SJSA1 (cell line): Measurements from ENCODE around the gene TRIM71. TPM values are rescaled to one million over a fixed set of nuclear protein-coding genes. Genes with fewer than 3 reads are reported as not detected.
A peak's percentile ranks its signal among the peaks of the same experiment; 100 is the strongest.
"Not testable (repeated sequence)": the region's sequence is repeated elsewhere in the genome, so short reads cannot be mapped to it uniquely, and the experiment has no call there.

Experiments
- DNase-seq, 2 experiments: peaks; one replicate each; pipeline ENCODE4 v3.0.0-alpha.2; 2015 to 2020; ENCODE audit warnings: low spot score in 2 of 2, low read depth in 1 of 2
- H3K27ac ChIP-seq: fragments of 250-450 bp; sonication (Bioruptor Pico); 2 replicates; pipeline ENCODE4 v1.5.1; 2020; ENCODE audit warnings: mild to moderate bottlenecking, moderate library complexity
- H3K27me3 ChIP-seq: fragments of 250-450 bp; sonication (Bioruptor Pico); replicated peaks from 2 replicates; pipeline ENCODE4 v1.5.1; 2020; ENCODE audit warnings: mild to moderate bottlenecking, moderate library complexity
- H3K36me3 ChIP-seq: fragments of 250-450 bp; sonication (Bioruptor Pico); 2 replicates; pipeline ENCODE4 v1.5.1; 2020; ENCODE audit warnings: mild to moderate bottlenecking
- H3K4me1 ChIP-seq: fragments of 250-450 bp; sonication (Bioruptor Pico); replicated peaks from 2 replicates; pipeline ENCODE4 v1.6.1; 2021; ENCODE audit warnings: mild to moderate bottlenecking
- H3K4me3 ChIP-seq: fragments of 250-450 bp; sonication (Bioruptor Pico); 2 replicates; pipeline ENCODE4 v1.5.1; 2020; ENCODE audit warnings: mild to moderate bottlenecking
- H3K9me3 ChIP-seq: fragments of 250-450 bp; sonication (Bioruptor Pico); replicated peaks from 2 replicates; pipeline ENCODE4 v1.5.1; 2020; ENCODE audit warnings: mild to moderate bottlenecking
- total RNA-seq: library from RNA; depleted of rRNA; stranded (reverse); fragments of >200 nt; shearing (Covaris generic); gene quantifications from 2 replicates; pipeline ENCODE4 v1.2.3, GENCODE V29; 2014

TRIM71 gene
- total RNA-seq, 1 experiment from 2014 or later, result under 0.01 TPM

- Histone ChIP-seq H3K36me3 (no peaks in the 10 kb centered on the region), H3K4me3 (no peak overlapping the region), H3K4me1 (no peaks in the 10 kb centered on the region), H3K27me3 (0 out of 2 replicates have a peak, but pooled peaks cover 6% of the 10 kb centered on the region), H3K27ac (no peak overlapping the region), H3K9me3 (no peaks in the 10 kb centered on the region)
- DNase-seq, result no peak
Measured at GRCh38 chr3:32903953-32904352, 86.2 kb downstream of the TRIM71 start.

DNA sequence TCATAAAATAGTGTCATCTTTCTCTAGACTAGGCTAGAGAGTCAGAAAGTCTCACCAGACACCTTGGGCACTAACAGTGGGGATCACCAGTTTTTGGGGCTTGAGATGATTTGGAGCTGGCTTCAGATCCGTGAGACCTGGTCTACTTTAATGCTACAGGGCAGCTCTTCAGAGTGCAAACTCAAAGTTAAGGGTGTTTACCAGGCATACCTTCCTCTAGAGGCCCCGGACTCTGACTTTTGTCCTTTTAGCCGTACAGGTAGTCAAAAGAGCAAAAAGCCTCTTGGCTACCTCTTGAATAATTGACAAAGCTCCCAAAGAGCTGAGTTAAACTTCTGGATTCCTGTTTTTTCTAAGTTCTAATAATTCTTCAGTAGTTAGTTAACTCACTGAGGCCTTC, 92.2 kb downstream of the TRIM71 start:
- H3K4me1 ChIP-seq, result no peaks in the 10 kb centered on the region
- DNase-seq, result no peak
- no peak overlapping the region for H3K27ac ChIP-seq
- H3K36me3 ChIP-seq, result no peaks in the 10 kb centered on the region
- no peak overlapping the region for H3K4me3 ChIP-seq
- H3K9me3 ChIP-seq, result no peaks in the 10 kb centered on the region
- no peaks in the 10 kb centered on the region for H3K27me3 ChIP-seq

DNA sequence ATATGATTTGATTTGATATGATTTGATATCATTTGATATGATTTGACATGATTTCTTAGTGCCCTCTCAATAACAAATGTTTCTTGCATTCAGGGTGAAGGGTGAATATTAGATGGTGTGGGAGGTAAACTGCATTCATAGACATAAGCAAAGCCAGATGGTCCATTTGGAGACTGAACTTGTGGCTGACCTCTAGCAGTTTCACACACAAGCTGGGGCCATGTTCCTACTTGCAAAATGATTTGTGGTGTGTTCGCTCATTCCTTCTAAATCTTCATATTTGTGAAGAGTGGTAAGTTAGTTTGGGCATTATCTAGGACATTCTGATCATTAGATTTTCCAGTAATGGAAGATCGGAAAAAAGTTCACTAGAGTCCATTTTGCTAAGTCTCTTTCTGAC, 93.2 kb downstream of the TRIM71 start:
- no peak for DNase-seq

GRCh38 chr3:32912046-32912445, 94.2 kb downstream of the TRIM71 start:
- no peak for DNase-seq

More for the DNA sequence above, 93.2 kb downstream of the TRIM71 start:
- no peaks in the 10 kb centered on the region for H3K27me3 ChIP-seq
- no peak overlapping the region for H3K27ac ChIP-seq
- no peaks in the 10 kb centered on the region for H3K4me1 ChIP-seq
- no peaks in the 10 kb centered on the region for H3K36me3 ChIP-seq
- H3K9me3 ChIP-seq, result no peaks in the 10 kb centered on the region
- no peak overlapping the region for H3K4me3 ChIP-seq

GRCh38 chr3:32913790-32914446, 96.1 kb downstream of the TRIM71 start:
- Histone ChIP-seq H3K27ac (no peak overlapping the region), H3K27me3 (no peaks in the 10 kb centered on the region), H3K36me3 (no peaks in the 10 kb centered on the region), H3K4me3 (no peak overlapping the region), H3K4me1 (no peaks in the 10 kb centered on the region), H3K9me3 (no peaks in the 10 kb centered on the region)
- no peak for DNase-seq

More at GRCh38 chr3:32912046-32912445, 94.2 kb downstream of the TRIM71 start:
- Histone ChIP-seq H3K27me3 (no peaks in the 10 kb centered on the region), H3K4me3 (no peak overlapping the region), H3K27ac (no peak overlapping the region), H3K9me3 (no peaks in the 10 kb centered on the region), H3K36me3 (no peaks in the 10 kb centered on the region), H3K4me1 (no peaks in the 10 kb centered on the region)

DNA sequence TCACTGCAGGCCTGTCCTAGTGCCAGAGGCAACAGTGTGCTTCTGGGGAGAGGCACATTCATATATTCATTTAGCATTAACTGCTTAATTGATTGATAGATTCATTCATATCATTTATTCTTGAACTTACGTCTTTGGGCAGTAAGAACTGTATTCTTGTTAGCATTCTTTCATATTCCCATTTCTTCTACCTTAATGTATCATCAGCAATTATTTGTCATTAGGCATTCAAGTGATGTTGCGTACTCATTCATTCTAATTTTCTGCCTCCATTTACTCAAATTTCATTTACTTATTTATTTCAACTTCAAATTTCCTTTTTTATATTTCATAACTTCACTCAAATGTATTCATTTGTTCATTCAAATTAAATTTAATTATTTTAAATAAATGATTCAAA, 102.1 kb downstream of the TRIM71 start:
- Histone ChIP-seq H3K9me3 (no peaks in the 10 kb centered on the region), H3K4me3 (no peak overlapping the region), H3K27me3 (peaks cover 5% of the 10 kb centered on the region; the same call in 1 of the 2 replicates), H3K27ac (no peak overlapping the region), H3K4me1 (no peaks in the 10 kb centered on the region), H3K36me3 (no peaks in the 10 kb centered on the region)
- no peak for DNase-seq

GRCh38 chr3:32922078-32922477, 104.3 kb downstream of the TRIM71 start:
- no peaks in the 10 kb centered on the region for H3K36me3 ChIP-seq
- H3K27ac ChIP-seq, result no peak overlapping the region
- peaks cover 5% of the 10 kb centered on the region; the same call in 1 of the 2 replicates for H3K27me3 ChIP-seq
- no peak overlapping the region for H3K4me3 ChIP-seq
- no peaks in the 10 kb centered on the region for H3K9me3 ChIP-seq
- H3K4me1 ChIP-seq, result no peaks in the 10 kb centered on the region
- no peak for DNase-seq

DNA sequence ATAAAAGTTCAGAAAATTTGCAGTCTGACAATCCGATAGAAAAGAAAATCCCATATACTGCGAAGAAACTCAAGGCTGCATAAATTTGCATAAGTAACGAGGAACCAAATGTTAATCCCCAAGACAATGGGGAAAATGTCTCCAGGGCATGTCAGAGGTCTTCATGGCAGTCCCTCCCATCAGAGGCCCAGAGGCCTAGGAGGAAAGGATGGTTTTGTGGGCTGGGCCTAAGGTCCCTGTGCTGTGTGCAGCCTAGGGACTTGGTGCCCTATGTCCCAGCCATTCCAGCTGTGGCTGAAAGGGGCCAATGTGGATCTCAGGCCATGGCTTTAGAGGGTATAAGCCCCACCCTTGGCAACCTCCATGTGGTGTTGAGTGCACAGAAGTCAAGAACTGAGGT, 112.4 kb downstream of the TRIM71 start:
- Histone ChIP-seq H3K9me3 (no peaks in the 10 kb centered on the region), H3K36me3 (no peaks in the 10 kb centered on the region), H3K27me3 (no peaks in the 10 kb centered on the region), H3K4me1 (no peaks in the 10 kb centered on the region), H3K4me3 (no peak overlapping the region), H3K27ac (no peak overlapping the region)
- DNase-seq, result no peak

GRCh38 chr3:32931273-32931672, 113.5 kb downstream of the TRIM71 start:
- not testable (repeated sequence) for H3K4me1 ChIP-seq, H3K27ac ChIP-seq, H3K4me3 ChIP-seq, DNase-seq, H3K27me3 ChIP-seq, H3K36me3 ChIP-seq, H3K9me3 ChIP-seq

- no peak for DNase-seq
- Histone ChIP-seq H3K4me1 (no peaks in the 10 kb centered on the region), H3K36me3 (no peaks in the 10 kb centered on the region), H3K27ac (no peak overlapping the region), H3K4me3 (no peak overlapping the region), H3K9me3 (no peaks in the 10 kb centered on the region), H3K27me3 (no peaks in the 10 kb centered on the region)
Measured at GRCh38 chr3:32934150-32934742, 116.4 kb downstream of the TRIM71 start.

GRCh38 chr3:32937331-32937730, 119.5 kb downstream of the TRIM71 start:
- H3K36me3 ChIP-seq, result no peaks in the 10 kb centered on the region
- no peaks in the 10 kb centered on the region for H3K27me3 ChIP-seq
- no peak overlapping the region for H3K27ac ChIP-seq
- no peaks in the 10 kb centered on the region for H3K4me1 ChIP-seq
- no peak for DNase-seq
- H3K4me3 ChIP-seq, result no peak overlapping the region
- no peaks in the 10 kb centered on the region for H3K9me3 ChIP-seq

GRCh38 chr3:32939531-32940284, 121.9 kb downstream of the TRIM71 start:
- H3K9me3 ChIP-seq, H3K4me3 ChIP-seq, H3K4me1 ChIP-seq, H3K36me3 ChIP-seq, H3K27me3 ChIP-seq, DNase-seq, H3K27ac ChIP-seq: not testable (repeated sequence)

DNA sequence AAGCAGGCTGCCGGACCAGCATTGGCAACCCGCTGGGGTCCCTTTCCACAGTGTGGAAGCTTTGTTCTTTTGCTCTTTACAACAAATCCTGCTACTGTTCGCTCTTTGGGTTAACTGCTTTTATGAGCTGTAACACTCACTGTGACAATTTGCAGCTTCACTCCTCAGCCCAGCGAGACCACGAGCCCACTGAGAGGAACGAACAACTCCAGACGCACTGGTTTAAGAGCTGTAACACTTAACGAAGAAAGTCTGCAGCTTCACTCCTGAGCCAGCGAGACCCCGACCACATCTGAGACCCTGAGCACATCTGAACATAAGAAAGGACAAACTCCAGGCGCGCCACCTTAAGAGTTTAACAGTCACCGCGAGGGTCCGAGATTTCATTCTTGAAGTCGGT, 122.9 kb downstream of the TRIM71 start:
- Histone ChIP-seq H3K27ac (no peak overlapping the region), H3K36me3 (no peaks in the 10 kb centered on the region), H3K9me3 (no peaks in the 10 kb centered on the region), H3K4me3 (no peak overlapping the region), H3K27me3 (no peaks in the 10 kb centered on the region), H3K4me1 (peaks cover 7% of the 10 kb centered on the region; the same call in 1 of the 2 replicates)
- DNase-seq, result no peak

- H3K4me1 ChIP-seq, result peaks cover 12% of the 10 kb centered on the region; the same call in 1 of the 2 replicates
- no peaks in the 10 kb centered on the region for H3K36me3 ChIP-seq
- peak in 1 of 2 experiments; percentile 52 for DNase-seq
- H3K9me3 ChIP-seq, result no peaks in the 10 kb centered on the region
- no peak overlapping the region for H3K27ac ChIP-seq
- H3K4me3 ChIP-seq, result no peak overlapping the region
- H3K27me3 ChIP-seq, result no peaks in the 10 kb centered on the region
Measured at GRCh38 chr3:32945136-32945535, 127.3 kb downstream of the TRIM71 start.
